Gastrocnemius medialis (tissue), 4 donors: ENCODE measurements around the gene TMEM191C. TPM values are rescaled to one million over a fixed set of nuclear protein-coding genes. Genes with fewer than 3 reads are reported as not detected.

Source experiments
- ATAC-seq, 2 donors: fragments of 150-250 bp; one replicate each; pipeline ENCODE4 v1.9.1; 2016
- DNase-seq, 2 donors: peaks; one replicate each; pipeline ENCODE4 v3.0.0-alpha.2; 2019
- H3K27ac ChIP-seq, 4 donors: fragments of 200-600 bp; sonication (generic); 1 replicate in 1 of 4; 2 replicates in 3 of 4; pipeline ENCODE4 v1.5.1; 2016 to 2018; ENCODE audit warnings: mild to moderate bottlenecking in 2 of 4, moderate library complexity in 1 of 4
- H3K27me3 ChIP-seq, 3 donors: fragments of 200-600 bp; sonication (generic) in 2 of 3; 1 replicate in 1 of 3; 2 replicates in 2 of 3; pipeline versions ENCODE4 v1.5.1 to v1.6.0; 2016 to 2019; ENCODE audit warnings: mild to moderate bottlenecking in 1 of 3, moderate library complexity in 1 of 3
- H3K36me3 ChIP-seq, 2 donors: fragments of 200-600 bp; sonication (generic) in 1 of 2; one replicate each; pipeline ENCODE4 v1.5.1; 2017 to 2018
- H3K4me1 ChIP-seq, 2 donors: fragments of 200-600 bp; sonication (generic) in 1 of 2; one replicate each; pipeline ENCODE4 v1.5.1; 2016 to 2017; ENCODE audit warnings: mild to moderate bottlenecking in 2 of 2
- H3K4me3 ChIP-seq, 4 donors: fragments of 200-600 bp; sonication (generic) in 3 of 4; 1 replicate in 1 of 4; 2 replicates in 3 of 4; pipeline ENCODE4 v1.5.1; 2016 to 2019; ENCODE audit warnings: mild to moderate bottlenecking in 2 of 4
- H3K9me3 ChIP-seq, 3 donors: fragments of 200-600 bp; sonication (generic) in 2 of 3; 1 replicate in 1 of 3; 2 replicates in 2 of 3; pipeline ENCODE4 v1.5.1; 2016 to 2019
- POLR2A ChIP-seq, 2 donors: fragments of 450-650 bp; IDR thresholded peaks; one replicate each; pipeline ENCODE4 v1.6.1; 2017; ENCODE audit warnings: antibody characterized with exemption in 2 of 2, mild to moderate bottlenecking in 2 of 2, moderate library complexity in 2 of 2
- in situ Hi-C, 4 donors: fragments of 200-750 bp; cut with MboI; loops; one replicate each; pipeline versions ENCODE4 v1.15.0 to v1.8.0; 2017; ENCODE audit warnings: low sequenced_read_pairs in 4 of 4
- intact Hi-C: fragments of 100-400 bp; cut with DNase I; formaldehyde crosslinking; loops from one replicate; pipeline ENCODE4 v1.15.1; 2023; ENCODE audit warnings: low total_unique reads
- total RNA-seq, 4 donors: library from RNA; depleted of rRNA; stranded (reverse); fragments of >200 nt; gene quantifications; one replicate each; pipeline versions ENCODE4 v1.1.0 to v1.2.3, GENCODE V29; 2016
- TF ChIP-seq, protein P1 (sequence below), 5 experiments: fragments of 450-650 bp in 3 of 5; fragments of 200-600 bp in 2 of 5; sonication (generic) in 2 of 5; IDR thresholded peaks in 4 of 5; conservative IDR thresholded peaks in 1 of 5; 1 replicate in 4 of 5; 2 replicates in 1 of 5; pipeline ENCODE4 v1.5.1; 2016 to 2019; ENCODE audit warnings: antibody characterized with exemption in 5 of 5, mild to moderate bottlenecking in 3 of 5, moderate library complexity in 3 of 5

The TMEM191C gene
- total RNA-seq, 4 donors from 2014 or later: 0.16 TPM; not detected in 3

DNA sequence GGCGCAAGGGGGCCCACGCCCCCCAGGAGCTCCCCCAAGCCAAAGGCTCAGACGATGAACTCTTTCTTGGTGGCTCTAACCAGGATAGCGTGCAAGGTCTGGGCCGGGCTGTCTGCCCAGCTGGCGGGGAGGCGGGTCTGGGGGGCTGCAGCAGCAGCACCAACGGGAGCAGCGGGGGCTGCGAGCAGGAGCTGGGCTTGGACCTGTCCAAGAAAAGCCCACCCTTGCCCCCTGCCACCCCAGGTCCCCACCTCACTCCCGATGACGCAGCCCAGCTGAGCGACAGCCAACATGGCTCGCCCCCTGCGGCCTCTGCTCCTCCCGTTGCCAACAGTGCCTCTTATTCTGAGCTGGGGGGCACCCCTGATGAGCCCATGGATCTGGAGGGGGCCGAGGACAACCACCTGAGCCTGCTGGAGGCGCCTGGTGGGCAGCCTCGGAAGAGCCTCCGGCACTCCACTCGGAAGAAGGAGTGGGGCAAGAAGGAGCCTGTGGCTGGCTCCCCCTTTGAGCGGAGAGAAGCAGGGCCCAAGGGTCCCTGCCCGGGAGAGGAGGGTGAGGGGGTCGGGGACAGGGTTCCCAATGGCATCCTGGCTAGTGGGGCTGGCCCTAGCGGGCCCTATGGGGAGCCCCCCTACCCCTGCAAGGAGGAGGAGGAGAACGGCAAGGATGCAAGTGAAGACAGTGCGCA is 21.6 kb upstream of the TMEM191C start:
- ATAC-seq (no peak), DNase-seq (no peak)
- Histone ChIP-seq H3K27ac (no peak overlapping the region), H3K36me3 (peaks cover 0 to 20% of the 10 kb centered on the region in 2 donors), H3K4me3 (no peak overlapping the region), H3K9me3 (no peaks in the 10 kb centered on the region), H3K27me3 (no peaks in the 10 kb centered on the region), H3K4me1 (peaks cover 0 to 5% of the 10 kb centered on the region in 2 donors)
- intact Hi-C loops: no loop called here
- in situ Hi-C loops: no loop called here
- TF ChIP-seq POLR2A (IDR thresholded peaks at IDR 0.05): no peak
- TF ChIP-seq, protein P1, sequence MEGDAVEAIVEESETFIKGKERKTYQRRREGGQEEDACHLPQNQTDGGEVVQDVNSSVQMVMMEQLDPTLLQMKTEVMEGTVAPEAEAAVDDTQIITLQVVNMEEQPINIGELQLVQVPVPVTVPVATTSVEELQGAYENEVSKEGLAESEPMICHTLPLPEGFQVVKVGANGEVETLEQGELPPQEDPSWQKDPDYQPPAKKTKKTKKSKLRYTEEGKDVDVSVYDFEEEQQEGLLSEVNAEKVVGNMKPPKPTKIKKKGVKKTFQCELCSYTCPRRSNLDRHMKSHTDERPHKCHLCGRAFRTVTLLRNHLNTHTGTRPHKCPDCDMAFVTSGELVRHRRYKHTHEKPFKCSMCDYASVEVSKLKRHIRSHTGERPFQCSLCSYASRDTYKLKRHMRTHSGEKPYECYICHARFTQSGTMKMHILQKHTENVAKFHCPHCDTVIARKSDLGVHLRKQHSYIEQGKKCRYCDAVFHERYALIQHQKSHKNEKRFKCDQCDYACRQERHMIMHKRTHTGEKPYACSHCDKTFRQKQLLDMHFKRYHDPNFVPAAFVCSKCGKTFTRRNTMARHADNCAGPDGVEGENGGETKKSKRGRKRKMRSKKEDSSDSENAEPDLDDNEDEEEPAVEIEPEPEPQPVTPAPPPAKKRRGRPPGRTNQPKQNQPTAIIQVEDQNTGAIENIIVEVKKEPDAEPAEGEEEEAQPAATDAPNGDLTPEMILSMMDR (IDR thresholded peaks at IDR 0.05 in 4 of 5, conservative IDR thresholded peaks at IDR 0.05 in 1 of 5): no peak

DNA sequence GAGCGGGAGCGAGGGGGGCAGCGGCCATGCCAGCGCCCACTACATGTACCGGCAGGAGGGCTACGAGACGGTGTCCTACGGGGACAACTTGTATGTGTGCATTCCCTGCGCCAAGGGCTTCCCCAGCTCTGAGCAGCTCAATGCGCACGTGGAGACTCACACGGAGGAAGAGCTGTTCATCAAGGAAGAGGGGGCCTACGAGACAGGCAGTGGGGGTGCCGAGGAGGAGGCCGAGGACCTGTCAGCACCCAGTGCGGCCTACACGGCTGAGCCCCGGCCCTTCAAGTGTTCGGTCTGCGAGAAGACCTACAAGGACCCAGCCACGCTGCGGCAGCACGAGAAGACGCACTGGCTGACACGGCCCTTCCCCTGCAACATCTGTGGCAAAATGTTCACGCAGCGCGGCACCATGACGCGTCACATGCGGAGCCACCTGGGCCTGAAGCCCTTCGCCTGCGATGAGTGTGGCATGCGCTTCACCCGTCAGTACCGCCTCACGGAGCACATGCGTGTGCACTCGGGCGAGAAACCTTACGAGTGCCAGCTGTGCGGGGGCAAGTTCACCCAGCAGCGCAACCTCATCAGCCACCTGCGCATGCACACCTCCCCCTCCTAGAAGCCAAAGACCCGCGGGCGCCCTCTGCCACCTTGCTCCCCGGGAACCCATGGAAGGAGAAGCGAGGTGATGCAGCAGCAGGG is 20.9 kb upstream of the TMEM191C start:
- intact Hi-C loops (no loop called here), in situ Hi-C loops (no loop called here)
- TF ChIP-seq, protein P1 (IDR thresholded peaks at IDR 0.05 in 4 of 5, conservative IDR thresholded peaks at IDR 0.05 in 1 of 5): no peak
- TF ChIP-seq POLR2A (IDR thresholded peaks at IDR 0.05): no peak
- Histone ChIP-seq H3K36me3 (peaks cover 0 to 20% of the 10 kb centered on the region in 2 donors), H3K27me3 (no peaks in the 10 kb centered on the region), H3K4me3 (no peak overlapping the region), H3K27ac (no peak overlapping the region), H3K9me3 (no peaks in the 10 kb centered on the region), H3K4me1 (peaks cover 0 to 5% of the 10 kb centered on the region in 2 donors)
- DNase-seq (no peak), ATAC-seq (no peak)

DNA sequence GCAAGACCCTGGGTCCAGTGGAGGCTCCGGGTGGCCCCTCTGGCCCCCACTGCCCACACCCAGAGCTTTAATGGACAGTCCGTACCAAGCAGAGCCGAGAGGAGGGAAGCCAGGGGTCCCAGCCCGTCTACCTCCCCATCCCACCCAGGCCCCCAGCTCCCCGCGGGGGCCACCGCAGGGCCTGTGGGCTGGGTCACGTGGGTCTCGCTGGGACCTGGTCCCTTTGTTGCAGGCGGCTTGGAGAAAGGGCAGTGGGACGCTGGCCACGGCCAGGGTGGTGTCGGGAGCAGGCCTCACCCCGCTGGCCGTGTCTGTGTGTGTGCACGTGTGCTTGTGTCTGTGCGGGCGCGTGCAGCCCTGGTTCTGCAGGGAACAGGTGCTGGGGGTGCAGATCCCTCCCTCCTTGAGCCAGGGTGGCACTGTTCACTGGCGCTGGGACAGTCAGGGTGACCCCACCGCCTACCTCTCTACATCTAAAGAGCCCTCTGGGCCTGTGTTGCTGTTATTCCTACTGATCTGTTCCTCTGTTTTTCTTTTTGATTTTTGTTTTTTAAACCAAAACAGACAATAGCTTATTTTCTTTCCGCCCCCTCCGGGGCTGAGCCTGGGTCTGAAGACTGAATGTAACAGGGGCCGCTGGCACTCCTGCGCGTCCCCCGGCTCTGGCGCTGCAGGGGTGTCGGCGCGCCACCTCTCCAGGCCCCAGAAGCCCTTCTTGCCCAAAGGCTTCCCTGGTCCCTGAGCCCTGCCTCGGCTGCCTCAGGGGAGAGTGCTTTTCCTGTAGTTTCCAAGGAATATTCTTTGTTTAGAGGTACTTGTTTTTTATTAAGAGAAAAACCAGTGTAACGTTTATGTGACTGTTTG is 20.1 kb upstream of the TMEM191C start:
- intact Hi-C loops: no loop called here
- Histone ChIP-seq H3K36me3 (peaks cover 0 to 20% of the 10 kb centered on the region in 2 donors), H3K4me1 (peaks cover 0 to 5% of the 10 kb centered on the region in 2 donors), H3K27ac (no peak overlapping the region), H3K4me3 (no peak overlapping the region), H3K9me3 (no peaks in the 10 kb centered on the region), H3K27me3 (no peaks in the 10 kb centered on the region)
- in situ Hi-C loops: no loop called here
- TF ChIP-seq, protein P1 (IDR thresholded peaks at IDR 0.05 in 4 of 5, conservative IDR thresholded peaks at IDR 0.05 in 1 of 5): no peak
- DNase-seq: no peak
- ATAC-seq: no peak

DNA sequence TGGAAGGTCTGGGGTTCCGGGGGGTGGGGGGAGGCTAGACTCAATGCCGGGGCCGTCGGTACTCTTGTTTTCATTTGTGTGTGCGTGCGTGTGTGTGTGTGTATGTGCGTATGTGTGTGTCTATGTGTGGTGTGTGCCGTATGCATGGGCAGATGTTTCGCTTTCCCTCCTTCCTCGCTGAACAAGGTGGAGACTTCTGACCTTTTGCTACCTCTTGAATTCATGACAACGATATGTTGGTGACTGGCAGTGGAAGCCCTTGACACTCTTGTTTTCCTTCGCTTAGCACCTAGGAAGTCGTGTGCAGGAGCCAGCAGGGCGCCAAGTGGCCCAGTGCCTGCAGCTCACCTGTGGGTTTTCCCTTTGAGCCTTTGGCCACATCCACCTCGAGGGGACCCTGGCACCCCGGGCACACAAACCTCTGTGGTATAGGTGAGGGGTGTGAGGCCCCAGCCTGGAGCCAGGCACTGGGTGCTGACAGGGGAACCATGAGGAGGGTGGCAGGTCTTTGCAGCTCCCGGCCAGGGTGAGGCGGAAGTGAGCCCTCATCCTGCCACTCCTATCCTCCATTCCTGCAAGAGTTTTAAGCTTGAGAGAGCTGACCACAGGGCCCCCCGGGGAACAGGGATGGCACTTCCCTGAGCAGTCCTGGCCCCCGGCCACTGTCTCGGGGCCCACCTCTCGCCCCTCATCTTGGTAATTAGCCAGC is 19.3 kb upstream of the TMEM191C start:
- Histone ChIP-seq H3K4me1 (peaks cover 0 to 5% of the 10 kb centered on the region in 2 donors), H3K4me3 (no peak overlapping the region), H3K27ac (no peak overlapping the region), H3K36me3 (peaks cover 0 to 20% of the 10 kb centered on the region in 2 donors), H3K9me3 (no peaks in the 10 kb centered on the region), H3K27me3 (no peaks in the 10 kb centered on the region)
- in situ Hi-C loops (no loop called here), intact Hi-C loops (no loop called here)
- ATAC-seq: no peak
- TF ChIP-seq, protein P1 (IDR thresholded peaks at IDR 0.05 in 4 of 5, conservative IDR thresholded peaks at IDR 0.05 in 1 of 5): no peak
- no peak for TF ChIP-seq POLR2A (IDR thresholded peaks at IDR 0.05)
- DNase-seq: no peak
